NCI-H526 treated with DMSO at 0.1 percent for 48 hours (cell line): ENCODE results near the gene CDH3.
"Not testable (repeated sequence)": the region's sequence is repeated elsewhere in the genome, so short reads cannot be mapped to it uniquely, and the experiment has no call there.

ENCODE experiments used
- DNase-seq: peaks from one replicate; lab custom pipeline; 2025; lab: John Stamatoyannopoulos, UW

CDH3 gene

DNA sequence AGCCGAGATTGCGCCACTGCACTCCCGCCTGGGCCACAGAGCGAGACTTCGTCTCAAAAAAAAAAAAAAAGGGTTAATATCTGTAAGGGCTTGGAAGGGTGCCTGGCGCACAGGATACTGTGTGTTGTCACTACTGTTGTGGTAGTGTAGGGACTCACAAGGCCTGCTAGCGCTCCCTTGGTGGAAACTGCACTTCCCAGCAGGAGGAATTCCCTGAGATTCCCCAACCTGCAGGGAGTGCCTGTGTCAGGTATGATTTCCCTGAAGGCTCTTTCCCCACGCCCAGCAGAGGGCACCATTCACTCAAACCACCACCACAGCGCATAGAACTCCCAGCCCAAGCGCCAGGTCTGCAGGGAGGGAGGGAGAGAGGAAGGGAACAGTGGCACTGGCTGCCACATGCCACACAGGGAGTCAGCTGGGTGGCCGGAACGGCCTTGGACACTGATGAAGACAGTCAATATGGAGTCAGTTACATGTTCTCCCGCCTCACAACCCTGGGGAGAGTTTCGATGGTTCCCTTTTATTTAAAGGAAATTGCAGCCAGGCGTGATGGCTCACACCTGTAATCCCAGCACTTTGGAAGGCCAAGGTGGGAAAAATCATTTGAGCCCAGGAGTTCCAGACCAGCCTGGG is 59.2 kb downstream of the CDH3 start:
- DNase-seq = peak; percentile 67

DNA sequence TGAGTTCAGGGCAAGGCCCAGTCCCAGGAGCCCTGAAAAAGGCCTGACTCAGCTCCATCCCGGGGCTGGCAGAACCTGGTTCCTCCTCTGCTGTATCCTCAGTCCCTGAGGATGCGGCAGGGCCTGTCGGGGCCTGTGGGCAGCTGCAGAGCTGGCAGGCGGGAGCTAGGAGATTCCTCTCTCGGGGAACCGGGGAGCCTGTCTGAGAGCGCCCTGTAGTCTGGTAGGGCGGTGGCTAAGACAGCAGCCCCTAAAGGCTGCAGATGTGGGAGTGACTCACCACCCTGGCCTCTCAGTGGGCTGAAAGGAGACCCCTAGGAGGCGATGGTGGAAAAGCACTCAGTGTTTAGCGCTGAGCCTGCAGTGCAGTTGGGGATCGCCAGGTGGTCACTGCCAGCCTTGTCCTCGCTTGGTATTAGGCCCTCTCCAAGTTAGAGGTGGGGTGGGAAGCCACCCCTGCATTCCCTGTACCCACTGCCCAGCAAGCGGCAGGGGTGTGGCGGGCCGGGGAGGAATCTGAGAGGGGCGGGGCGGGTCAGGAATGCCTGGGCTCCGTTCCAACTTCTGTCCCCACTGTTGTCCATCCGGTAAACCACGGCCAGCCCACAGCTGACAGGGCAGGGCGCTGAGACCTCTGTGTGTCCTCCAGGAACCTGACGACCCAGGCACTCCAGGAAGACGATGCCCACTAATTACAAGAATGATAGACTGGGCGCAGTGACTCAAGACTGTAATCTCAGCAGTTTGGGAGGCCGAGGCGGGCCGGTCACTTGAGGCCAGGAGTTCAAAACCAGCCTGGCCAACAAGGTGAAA is 62.4 kb downstream of the CDH3 start:
- DNase-seq = no peak

DNA sequence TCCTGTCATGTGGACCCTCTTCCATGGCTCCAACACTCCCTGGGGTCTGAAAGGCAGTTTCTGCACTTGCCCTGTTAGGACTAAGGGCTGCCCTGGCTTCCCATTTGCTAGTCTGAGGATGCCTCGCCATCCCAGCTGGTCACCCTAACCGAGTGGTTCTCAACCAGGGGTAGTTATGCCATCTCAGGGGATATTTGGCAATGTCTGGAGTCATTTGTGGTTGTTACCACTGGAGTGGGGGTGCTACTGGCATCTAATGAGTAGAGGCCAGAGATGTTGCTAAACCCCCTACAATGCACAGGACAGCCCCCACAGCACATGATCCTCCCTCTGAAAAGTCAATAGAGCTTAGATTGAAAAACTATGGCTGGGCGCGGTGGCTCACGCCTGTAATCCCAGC is 65.1 kb downstream of the CDH3 start:
- no peak for DNase-seq

DNA sequence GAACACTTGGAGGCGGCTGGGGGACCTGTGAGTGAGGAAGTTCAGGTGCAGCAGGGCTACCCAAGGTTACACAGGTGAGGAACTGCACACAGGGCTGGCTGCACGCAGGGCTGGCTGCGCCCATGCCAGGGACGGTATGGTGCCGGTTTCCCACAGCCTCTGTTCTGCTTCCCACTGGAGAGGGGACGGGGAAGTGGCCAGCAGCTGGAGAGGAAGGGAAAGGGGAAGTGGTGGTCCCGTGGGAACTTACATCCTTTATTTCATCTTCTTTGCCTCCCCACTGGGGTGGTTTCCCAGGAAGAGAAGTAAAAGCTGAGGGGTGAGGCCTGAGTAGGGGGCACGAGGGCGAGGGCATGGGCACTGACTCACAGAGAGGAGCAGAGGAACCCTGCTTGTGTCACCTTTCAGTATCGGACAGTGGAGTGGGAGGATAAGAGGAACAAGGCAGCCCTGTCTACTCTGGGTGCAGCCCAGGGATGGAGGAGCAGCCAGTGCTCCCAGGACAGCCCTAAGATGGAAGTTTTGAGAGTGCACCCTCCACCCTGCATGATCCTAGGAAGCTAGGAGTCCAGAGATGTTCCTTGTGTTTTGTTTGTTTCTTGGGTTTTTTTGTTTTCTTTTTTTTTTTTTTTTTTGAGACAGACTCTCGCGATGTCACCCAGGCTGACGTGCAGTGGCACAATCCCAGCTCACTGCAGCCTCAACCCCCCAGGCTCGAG is 66.5 kb downstream of the CDH3 start:
- DNase-seq = no peak

DNA sequence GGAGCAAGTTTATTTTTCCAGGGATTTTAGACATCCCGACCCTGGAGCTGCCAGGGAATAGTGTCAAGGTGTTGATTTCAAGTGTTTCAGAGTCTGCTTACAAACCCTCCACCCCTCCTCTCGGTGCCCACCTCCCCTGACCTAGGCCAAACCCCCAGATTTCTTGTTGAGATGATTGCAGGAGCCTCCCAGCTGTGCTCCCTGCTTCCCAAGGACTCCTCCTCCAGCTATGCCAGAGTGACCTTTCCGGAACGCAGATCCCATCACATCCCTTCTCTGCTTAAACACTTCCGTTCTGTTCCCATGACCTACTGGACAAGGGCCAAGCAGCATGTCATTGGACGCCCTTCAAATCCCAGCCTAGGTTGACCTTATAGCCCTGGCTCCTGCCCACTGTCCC is 68.3 kb downstream of the CDH3 start:
- DNase-seq = no peak

DNA sequence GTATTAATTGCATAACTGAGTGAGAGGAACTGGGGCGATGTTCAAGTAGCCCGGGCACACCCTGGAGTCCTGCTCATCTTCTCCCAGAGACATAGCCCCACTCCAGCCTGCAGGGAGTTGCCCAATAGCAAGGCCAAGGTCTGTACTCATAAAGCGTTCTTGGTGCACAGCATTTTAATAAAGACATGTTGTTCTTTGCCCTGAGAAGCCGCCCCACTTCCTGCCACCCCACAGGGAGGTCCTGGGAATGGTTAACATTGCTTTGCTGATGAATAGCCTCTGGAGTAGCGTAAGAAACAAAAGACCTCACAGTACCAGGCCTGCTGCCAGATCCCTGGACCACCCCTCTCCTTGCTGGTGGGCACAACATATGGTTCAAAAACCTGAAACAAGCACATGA is 70.4 kb downstream of the CDH3 start:
- DNase-seq = no peak

DNA sequence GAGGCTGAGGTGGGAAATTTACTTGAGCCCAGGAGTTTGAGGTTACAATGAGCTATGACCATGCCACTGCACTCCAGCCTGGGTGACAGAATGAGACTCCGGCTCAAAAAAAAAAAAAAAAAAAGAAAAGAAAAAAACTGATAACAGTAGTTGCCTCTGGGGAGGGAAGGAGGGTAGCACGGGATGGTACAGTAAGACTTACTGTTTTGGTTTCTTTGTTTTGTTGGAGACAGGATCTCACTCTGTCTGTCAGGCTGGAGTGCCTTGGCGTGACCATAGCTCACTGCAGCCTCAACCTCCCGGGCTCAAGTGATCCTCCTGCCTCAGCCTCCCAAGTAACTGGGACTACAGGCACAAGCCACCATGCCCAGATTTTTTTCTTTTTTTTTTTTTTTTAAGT is 71.4 kb downstream of the CDH3 start:
- not testable (repeated sequence) for DNase-seq

DNA sequence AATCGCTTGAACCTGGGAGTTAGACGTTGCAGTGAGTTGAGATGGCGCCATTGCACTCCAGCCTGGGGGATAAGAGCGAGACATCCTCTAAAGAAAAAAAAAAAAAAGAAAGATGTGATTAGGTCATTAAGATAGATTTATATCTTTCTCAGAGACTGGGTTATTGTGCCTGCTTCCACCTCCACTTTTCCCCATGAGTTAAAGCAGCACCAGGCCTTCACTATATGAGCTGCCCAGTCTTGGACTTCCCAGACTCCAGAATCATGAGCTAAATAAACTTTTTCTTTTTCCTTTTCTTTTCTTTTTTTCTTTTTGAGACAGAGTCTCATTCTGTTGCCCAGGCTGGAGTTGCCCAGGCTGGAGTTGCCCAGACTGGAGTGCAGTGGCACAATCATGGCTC is 72.6 kb downstream of the CDH3 start:
- no peak for DNase-seq

DNA sequence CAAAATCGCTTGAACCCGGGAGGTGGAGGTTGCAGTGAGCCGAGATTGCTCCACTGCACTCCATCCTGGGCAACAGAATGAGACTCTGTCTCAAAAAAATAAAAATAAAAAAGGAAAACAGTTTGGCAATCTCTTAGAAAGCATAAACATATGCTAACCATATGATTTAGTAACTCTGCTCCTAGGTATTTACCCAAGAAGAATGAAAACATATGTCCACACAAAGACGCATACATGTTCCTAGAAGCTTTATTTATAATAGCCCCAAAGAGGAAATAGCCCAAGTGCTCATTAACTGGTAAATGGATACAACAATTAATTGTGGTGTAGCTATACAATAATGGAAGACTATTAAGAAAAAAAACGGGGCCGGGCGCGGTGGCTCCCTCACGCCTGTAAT is 73.5 kb downstream of the CDH3 start:
- no peak for DNase-seq

DNA sequence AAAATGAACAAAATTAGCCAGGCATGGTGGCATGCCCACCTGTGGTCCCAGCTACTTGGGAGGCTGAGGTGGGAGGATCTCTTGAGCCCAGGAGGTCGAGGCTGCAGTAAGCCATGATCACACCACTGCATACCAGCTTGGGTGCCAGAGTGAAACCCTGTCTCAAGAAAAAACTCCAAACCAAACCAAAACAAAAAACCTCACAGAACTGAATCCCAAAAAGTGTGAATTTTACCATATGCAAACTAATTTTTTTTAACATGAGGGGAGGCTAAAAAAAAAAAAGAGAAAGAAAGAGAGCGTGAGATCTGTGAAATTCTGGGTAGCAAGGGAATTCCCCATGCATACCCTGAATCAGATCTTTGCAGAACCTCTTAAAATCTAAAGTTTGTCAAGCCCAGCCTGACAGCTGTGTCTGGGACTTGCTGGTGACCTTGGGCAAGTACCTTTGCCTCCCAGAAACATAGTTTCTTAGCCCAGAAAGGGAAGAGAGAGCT is 74.9 kb downstream of the CDH3 start:
- DNase-seq = no peak

DNA sequence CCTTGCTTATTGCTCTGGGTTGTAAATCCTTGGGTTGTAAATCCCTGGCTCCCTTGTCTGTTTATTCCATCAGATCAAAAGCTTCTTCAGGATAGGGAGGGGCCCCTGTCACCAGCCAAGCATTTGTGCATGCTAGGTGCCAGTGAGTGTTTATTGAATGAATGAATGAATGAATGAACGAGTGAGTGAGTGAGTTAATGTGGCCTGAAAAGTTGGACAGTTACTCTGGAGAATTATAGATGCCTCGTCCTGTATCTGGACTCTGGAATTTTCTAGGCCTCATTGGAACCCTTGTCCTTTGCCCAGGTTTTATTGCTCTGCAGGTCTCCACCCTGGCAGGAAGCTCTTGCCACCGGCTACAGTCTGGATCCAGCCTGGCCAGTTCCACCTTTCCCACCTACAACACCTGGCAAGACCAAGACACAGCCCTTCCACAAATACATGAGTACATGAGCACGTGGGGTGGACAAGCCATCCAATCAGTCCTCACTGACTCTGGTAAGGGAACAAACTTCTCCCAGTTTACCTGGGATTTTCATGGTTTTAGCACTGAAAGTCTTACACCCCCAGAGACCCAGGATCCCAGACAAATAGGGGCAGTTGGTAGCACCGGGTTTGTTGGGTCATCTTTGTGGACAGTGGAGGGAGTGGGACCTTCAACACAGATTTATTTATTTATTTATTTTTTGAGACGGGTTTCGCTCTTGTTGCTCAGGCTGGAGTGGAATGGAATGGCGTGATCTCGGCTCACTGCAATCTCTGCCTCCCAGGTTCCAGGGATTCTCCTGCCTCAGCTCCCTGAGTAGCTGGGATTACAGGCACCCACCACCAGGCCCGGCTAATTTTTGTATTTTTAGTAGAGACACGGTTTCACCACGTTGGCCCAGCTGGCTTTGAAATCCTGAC is 77.3 kb downstream of the CDH3 start:
- no peak for DNase-seq

DNA sequence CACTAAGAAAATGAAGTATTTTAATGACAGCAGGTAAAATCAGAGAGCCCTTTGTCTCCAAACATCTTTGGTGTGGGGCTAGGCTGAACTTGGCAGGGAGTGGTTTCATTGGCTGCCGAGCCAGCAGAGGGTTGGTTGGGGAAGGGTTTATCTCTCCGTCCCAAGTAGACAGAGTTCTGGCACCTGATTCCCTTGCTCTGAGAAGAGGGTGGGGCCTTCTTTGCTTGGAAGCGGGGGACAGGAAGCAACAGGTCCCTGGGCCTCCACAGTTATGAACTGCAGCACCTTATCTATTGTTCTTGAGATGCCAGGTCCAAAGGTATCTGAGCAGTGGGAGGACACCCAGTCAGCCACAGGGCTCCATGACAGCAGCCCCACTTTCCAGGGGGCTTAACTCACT is 79.7 kb downstream of the CDH3 start:
- no peak for DNase-seq

DNA sequence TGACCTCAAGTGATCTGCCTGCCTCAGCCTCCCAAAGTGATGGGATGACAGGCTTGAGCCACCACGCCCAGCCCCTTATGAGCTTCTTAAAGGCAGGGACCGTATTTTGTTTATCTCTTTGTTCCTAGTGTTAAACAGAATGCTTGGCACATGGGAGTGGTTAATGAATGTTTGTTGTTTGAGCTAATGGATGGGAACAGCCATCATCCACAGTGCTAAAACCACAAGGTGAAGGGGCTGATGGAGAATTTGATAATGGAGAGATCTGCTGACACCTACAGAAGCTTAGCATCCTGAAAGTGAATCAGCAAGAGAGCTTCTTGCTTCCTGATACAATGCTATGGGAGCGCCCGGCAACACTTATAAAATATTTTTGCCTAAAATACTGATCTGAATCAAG is 83.4 kb downstream of the CDH3 start:
- no peak for DNase-seq

DNA sequence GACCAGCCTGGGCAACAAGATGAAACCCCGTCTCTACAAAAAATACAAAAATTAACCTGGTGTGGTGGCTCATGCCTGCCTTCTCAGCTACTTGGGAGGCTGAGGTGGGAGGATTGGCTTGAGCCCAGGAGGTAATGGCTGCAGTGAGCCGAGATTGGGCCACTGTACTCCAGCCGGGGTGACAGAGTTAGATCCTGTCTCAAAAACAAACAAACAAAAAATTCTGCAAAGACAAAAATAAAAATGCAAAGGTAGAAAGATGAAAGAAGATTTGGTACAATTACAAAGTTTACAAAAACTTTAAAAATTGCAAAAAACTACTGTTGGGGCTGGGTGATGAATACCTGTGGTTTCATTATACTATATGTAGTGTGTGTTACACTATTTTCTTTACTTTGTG is 86.5 kb downstream of the CDH3 start:
- DNase-seq = no peak

DNA sequence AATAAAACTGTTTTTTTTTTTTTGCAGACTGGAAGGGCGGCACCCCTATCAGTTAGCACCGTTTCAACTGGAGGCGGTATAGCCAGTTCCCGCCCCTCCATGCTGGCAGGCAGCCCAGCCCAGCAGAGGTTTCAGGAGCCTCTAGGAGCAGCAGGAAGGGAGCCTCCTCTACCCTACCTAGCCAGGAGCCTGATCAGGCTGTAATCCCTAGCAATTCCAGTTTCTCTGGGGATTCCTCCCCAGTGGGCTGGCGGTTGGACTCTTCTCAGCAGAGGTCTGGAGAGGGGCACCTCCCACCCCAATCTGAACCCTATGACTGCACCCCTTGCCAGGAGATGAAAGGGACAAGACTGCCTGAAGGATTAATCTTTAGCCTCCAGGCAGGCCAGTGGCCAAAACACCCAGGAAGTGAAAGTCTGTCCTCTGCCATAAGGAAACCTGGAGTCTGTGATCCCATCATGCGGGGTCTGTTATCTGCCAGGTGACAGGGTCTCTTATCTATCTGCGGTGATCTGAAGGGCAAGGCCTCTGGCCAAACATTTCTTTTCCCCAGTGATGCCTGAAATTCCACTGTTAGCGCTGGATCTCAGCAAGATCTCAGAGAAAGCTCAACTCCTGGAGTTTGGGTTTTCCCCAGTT is 87.1 kb downstream of the CDH3 start:
- no peak for DNase-seq

DNA sequence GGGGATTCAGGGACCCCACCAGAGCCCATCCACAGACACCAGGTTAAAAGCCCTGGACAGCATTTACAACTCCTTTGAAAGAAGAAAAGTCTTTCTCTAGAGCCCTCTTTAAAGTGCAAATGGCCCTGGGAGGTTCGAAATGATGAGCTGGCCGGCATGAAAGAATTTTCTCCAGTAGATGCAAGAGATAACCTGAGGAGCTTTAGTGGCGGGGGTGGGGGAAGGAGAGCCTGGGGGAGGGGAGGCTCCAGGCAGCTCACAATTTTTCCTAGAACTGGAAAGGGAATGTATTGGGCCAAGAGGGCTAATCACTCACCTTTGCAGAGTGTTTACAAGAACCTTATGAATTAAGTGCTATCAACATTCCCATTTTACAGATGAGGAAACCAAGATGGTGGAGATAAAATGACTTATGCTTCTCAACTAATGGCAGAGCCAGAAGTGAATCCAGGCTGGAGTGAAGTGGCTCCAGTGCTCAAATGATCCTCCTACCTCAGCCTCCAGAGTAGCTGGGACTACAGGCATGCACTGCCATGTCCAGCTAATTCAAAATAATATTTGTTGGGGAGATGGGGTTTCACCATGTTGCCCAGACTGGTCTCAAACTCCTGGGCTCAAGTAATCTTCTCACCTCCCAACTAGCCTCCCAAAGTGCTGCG is 87.8 kb downstream of the CDH3 start:
- DNase-seq = no peak

DNA sequence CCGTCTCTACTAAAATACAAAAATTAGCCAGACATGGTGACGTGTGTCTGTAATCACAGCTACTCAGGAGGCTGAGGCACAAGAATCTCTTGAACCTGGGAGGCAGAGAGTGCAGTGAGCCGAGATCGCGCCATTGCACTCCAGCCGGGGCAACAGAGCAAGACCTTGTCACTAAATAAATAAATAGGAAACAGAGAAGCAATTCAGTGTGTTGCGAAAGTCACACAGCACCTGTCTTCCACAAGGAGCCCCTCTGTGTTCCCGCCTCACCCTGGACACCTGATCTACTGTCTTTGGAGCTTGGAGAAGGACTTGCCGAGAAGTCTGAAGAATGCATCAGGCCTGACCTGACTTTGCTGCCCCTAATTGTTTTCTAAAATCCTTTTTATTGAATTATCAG is 88.5 kb downstream of the CDH3 start:
- DNase-seq = no peak

DNA sequence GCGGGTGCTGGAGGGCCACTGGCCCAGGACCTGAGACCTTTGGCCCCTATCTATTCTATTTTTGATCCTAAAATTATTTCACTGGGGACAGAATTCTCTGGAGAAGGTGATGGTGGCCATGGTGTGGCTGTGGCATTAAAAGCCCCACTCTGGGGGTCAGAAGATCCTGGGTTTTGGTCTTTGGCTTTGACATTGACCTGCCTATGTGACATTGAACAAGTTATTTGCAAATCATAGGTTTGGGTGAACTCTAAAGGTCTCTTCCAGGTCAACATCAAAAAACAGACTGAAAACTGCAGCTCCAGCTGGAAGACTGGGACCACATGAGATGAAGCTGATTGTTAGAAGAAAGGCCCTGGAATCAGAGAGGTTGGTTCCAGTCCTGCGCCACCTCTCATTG is 89.7 kb downstream of the CDH3 start:
- DNase-seq = no peak

DNA sequence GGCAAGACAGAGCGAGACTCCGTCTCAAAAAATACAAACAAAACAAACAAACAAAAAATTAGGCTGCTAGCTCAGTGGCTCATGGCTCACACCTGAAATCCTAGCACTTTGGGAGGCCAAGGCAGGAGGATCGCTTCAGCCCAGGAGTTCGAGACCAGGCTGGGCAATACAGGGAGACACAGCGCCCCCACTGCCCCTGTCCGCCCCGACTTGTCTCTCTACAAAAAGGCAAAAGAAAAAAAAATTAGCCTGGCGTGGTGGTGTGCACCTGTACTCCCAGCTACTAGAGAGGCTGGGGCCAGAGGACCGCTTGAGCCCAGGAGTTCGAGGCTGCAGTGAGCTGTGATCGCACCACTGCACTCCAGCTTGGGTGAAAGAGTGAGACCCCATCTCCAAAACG is 91.5 kb downstream of the CDH3 start:
- DNase-seq = no peak

DNA sequence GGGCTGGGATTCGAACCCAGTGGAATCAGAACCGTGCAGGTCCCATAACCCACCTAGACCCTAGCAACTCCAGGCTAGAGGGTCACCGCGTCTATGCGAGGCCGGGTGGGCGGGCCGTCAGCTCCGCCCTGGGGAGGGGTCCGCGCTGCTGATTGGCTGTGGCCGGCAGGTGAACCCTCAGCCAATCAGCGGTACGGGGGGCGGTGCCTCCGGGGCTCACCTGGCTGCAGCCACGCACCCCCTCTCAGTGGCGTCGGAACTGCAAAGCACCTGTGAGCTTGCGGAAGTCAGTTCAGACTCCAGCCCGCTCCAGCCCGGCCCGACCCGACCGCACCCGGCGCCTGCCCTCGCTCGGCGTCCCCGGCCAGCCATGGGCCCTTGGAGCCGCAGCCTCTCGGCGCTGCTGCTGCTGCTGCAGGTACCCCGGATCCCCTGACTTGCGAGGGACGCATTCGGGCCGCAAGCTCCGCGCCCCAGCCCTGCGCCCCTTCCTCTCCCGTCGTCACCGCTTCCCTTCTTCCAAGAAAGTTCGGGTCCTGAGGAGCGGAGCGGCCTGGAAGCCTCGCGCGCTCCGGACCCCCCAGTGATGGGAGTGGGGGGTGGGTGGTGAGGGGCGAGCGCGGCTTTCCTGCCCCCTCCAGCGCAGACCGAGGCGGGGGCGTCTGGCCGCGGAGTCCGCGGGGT is 92.1 kb downstream of the CDH3 start, which contains the start of gene CDH1:
Gene CDH1, plus strand, starts transcription at position 247 of the 684 bp plus-strand sequence. Its CDS starts 124 bp downstream, at position 371.
- DNase-seq = peak; percentile 84
